ENCODE results near the gene KIF1A. TPM values are rescaled to one million over a fixed set of nuclear protein-coding genes. Genes with fewer than 3 reads are reported as not detected.
"Not testable (repeated sequence)": the region's sequence is repeated elsewhere in the genome, so short reads cannot be mapped to it uniquely, and the experiment has no call there.

KIF1A gene
- total and polyA plus RNA-seq, 7 experiments from 2014 or later, result 0.24 TPM; not detected in 6

GRCh38 chr2:240698852-240699561 lies 121.0 kb downstream of the KIF1A start:
- ATAC-seq (peak; percentile 33), DNase-seq (peak in 1 of 9 donors; percentile 1)
- H3K9me3 Mint-ChIP-seq; H3K9me3 ChIP-seq (ENCODE audit: control insufficient read depth in 2 of 3, low read length in 3 of 3); H3K36me3 ChIP-seq (ENCODE audit: control insufficient read depth in 2 of 3, insufficient read depth in 3 of 3, low read length in 3 of 3); H3K27ac ChIP-seq (ENCODE audit: low read depth, low read length); H3K4me1 ChIP-seq (ENCODE audit: control insufficient read depth in 2 of 2, insufficient read depth in 2 of 2, low read length in 2 of 2); H3K36me3 Mint-ChIP-seq; H3K27me3 ChIP-seq (ENCODE audit: control insufficient read depth in 2 of 2, insufficient read depth in 2 of 2, low read length in 2 of 2); H3K27ac Mint-ChIP-seq; H3K4me3 ChIP-seq (ENCODE audit: low read length); CTCF ChIA-PET; intact Hi-C loops (cut with micrococcal nuclease); H3K4me3 Mint-ChIP-seq; H3K4me1 Mint-ChIP-seq; POLR2A ChIA-PET: not testable (repeated sequence)
- peaks cover 0 to 13% (median 7%) of the 10 kb centered on the region in 5 donors for H3K27me3 Mint-ChIP-seq

DNA sequence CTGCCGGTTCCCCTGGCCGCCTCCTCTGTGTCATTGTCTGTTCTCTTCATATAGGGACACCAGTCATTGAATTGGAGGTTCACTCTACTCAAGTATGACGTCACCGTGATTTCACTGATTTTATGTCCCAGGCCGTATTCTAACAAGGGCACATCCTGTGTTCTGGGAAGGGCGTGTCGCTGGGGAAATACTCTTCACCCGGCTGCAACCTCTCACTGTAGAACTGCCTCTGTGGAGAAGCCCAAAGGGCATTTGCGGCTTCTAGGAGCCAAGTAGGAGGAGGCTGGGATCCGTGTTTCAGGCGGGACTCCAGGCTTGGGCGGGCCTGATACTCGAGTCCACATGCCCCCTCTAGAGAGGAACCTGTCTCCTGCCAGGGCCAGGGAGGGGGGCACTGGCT lies 123.5 kb downstream of the KIF1A start:
- H3K4me3 Mint-ChIP-seq, result not testable (repeated sequence)

DNA sequence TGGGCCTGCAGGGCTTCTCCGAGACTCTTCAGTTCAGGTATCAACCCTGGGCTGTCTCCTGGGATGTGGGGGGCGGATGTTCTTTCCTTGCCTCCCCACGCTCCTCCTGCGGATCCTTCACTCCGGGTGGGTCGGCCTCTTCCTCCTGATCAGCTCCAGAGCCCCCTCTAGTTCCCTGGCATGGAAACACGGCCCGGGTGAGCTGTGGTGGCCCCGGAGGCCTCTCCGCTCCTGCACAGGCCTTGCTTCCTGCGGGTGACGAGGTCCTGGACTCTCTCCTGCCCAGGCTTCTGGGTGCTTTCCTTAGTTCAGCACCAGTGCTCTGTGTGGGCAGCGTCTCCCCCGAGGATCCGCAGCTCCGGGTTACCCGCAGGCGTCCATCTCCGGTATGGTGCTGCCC lies 124.4 kb downstream of the KIF1A start:
- H3K9me3 Mint-ChIP-seq; POLR2A ChIA-PET; H3K36me3 ChIP-seq (ENCODE audit: control insufficient read depth in 2 of 3, insufficient read depth in 3 of 3, low read length in 3 of 3); DNase-seq; H3K9me3 ChIP-seq (ENCODE audit: control insufficient read depth in 2 of 3, low read length in 3 of 3); H3K27ac Mint-ChIP-seq; H3K4me1 ChIP-seq (ENCODE audit: control insufficient read depth in 2 of 2, insufficient read depth in 2 of 2, low read length in 2 of 2); H3K27me3 ChIP-seq (ENCODE audit: control insufficient read depth in 2 of 2, insufficient read depth in 2 of 2, low read length in 2 of 2); intact Hi-C loops (cut with micrococcal nuclease); CTCF ChIA-PET; H3K27me3 Mint-ChIP-seq; H3K4me3 Mint-ChIP-seq; ATAC-seq; H3K36me3 Mint-ChIP-seq; H3K27ac ChIP-seq (ENCODE audit: low read depth, low read length); H3K4me1 Mint-ChIP-seq; H3K4me3 ChIP-seq (ENCODE audit: low read length): not testable (repeated sequence)

More for the DNA sequence above, 123.5 kb downstream of the KIF1A start:
- H3K4me3 ChIP-seq (ENCODE audit: low read length); POLR2A ChIA-PET; H3K27me3 ChIP-seq (ENCODE audit: control insufficient read depth in 2 of 2, insufficient read depth in 2 of 2, low read length in 2 of 2); H3K36me3 ChIP-seq (ENCODE audit: control insufficient read depth in 2 of 3, insufficient read depth in 3 of 3, low read length in 3 of 3); ATAC-seq; H3K27ac ChIP-seq (ENCODE audit: low read depth, low read length); intact Hi-C loops (cut with micrococcal nuclease); H3K27ac Mint-ChIP-seq; CTCF ChIA-PET; H3K9me3 Mint-ChIP-seq; H3K36me3 Mint-ChIP-seq; DNase-seq; H3K4me1 ChIP-seq (ENCODE audit: control insufficient read depth in 2 of 2, insufficient read depth in 2 of 2, low read length in 2 of 2); H3K9me3 ChIP-seq (ENCODE audit: control insufficient read depth in 2 of 3, low read length in 3 of 3); H3K27me3 Mint-ChIP-seq; H3K4me1 Mint-ChIP-seq: not testable (repeated sequence)

DNA sequence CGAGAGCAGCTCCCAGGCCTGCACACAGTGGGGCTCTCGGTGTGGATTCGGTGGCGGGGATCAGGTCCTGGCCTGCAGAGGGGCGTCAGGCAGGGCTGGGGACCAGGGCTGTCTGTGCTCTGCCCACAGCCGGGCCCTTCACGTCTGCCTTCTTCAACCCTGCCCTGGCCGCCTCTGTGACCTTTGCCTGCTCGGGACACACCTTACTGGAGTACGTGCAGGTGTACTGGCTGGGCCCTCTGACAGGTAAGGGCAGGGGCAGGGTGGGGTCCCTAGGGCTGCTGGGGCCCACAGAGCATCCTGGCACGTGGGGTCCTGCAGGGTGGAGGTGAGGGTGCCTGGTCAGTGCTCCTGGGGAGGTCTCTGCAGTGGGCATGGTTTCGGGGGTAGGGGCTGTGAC lies 125.7 kb downstream of the KIF1A start:
- H3K4me1 Mint-ChIP-seq; H3K4me1 ChIP-seq (ENCODE audit: control insufficient read depth in 2 of 2, insufficient read depth in 2 of 2, low read length in 2 of 2); CTCF ChIA-PET; H3K36me3 Mint-ChIP-seq; H3K27ac Mint-ChIP-seq; H3K36me3 ChIP-seq (ENCODE audit: control insufficient read depth in 2 of 3, insufficient read depth in 3 of 3, low read length in 3 of 3); H3K27ac ChIP-seq (ENCODE audit: low read depth, low read length); H3K4me3 ChIP-seq (ENCODE audit: low read length); H3K27me3 Mint-ChIP-seq; H3K4me3 Mint-ChIP-seq; H3K27me3 ChIP-seq (ENCODE audit: control insufficient read depth in 2 of 2, insufficient read depth in 2 of 2, low read length in 2 of 2); intact Hi-C loops (cut with micrococcal nuclease); POLR2A ChIA-PET; H3K9me3 ChIP-seq (ENCODE audit: control insufficient read depth in 2 of 3, low read length in 3 of 3); ATAC-seq; H3K9me3 Mint-ChIP-seq; DNase-seq: not testable (repeated sequence)

DNA sequence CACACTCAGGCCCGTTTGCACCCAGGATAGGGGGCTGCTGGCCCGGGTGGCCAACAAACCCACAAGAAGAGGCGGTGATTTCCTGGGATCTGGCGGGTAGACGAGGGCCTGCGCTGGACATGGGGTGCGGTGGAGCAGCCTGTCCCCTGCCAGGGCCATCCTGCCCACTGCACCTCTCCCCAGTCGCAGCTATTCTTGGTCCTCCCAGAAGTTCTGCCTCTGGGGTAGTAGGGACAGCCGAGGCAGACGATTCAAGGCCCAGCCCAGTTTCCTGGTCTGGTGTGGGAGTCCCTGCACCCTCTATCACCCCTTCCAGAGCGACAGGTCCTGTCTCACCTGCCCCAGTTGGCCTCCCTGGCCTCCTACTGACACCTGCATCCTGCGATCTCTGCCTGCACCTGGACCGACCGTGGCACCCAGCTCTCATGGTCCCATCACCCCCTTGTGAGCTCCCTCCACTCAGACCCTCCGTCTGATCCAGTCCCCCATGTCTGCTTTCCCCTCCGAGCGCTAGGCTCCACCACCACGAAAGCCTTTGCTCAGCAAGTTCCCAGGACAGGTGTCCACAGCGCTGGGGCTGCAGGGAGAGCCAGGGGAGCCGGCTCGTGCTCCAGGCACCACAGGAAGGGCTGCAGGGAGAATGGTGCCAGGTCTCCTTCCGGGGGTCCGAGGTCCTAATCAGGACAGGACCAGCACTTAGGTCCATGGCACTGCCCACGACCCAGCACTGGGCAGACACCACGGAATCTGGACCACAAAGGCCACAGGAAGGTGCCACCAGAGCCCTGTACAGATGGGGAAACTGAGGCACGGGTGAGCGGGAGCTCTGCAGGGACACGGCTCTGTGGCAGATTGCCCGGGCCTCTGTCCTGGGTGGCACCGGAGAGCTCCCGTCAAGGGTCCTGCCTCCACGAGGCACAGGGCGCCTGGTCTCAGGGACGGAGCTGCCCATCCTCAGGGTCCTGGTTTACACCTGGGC lies 127.1 kb downstream of the KIF1A start:
- H3K36me3 ChIP-seq (ENCODE audit: control insufficient read depth in 2 of 3, insufficient read depth in 3 of 3, low read length in 3 of 3); H3K27ac Mint-ChIP-seq; H3K9me3 ChIP-seq (ENCODE audit: control insufficient read depth in 2 of 3, low read length in 3 of 3); CTCF ChIA-PET; POLR2A ChIA-PET; H3K4me1 ChIP-seq (ENCODE audit: control insufficient read depth in 2 of 2, insufficient read depth in 2 of 2, low read length in 2 of 2); H3K9me3 Mint-ChIP-seq; H3K27me3 ChIP-seq (ENCODE audit: control insufficient read depth in 2 of 2, insufficient read depth in 2 of 2, low read length in 2 of 2); H3K36me3 Mint-ChIP-seq; H3K4me1 Mint-ChIP-seq; H3K27me3 Mint-ChIP-seq; ATAC-seq; H3K4me3 ChIP-seq (ENCODE audit: low read length); H3K27ac ChIP-seq (ENCODE audit: low read depth, low read length); H3K4me3 Mint-ChIP-seq; intact Hi-C loops (cut with micrococcal nuclease): not testable (repeated sequence)
- DNase-seq, result peak in 2 of 9 donors; percentile 4 to 14

DNA sequence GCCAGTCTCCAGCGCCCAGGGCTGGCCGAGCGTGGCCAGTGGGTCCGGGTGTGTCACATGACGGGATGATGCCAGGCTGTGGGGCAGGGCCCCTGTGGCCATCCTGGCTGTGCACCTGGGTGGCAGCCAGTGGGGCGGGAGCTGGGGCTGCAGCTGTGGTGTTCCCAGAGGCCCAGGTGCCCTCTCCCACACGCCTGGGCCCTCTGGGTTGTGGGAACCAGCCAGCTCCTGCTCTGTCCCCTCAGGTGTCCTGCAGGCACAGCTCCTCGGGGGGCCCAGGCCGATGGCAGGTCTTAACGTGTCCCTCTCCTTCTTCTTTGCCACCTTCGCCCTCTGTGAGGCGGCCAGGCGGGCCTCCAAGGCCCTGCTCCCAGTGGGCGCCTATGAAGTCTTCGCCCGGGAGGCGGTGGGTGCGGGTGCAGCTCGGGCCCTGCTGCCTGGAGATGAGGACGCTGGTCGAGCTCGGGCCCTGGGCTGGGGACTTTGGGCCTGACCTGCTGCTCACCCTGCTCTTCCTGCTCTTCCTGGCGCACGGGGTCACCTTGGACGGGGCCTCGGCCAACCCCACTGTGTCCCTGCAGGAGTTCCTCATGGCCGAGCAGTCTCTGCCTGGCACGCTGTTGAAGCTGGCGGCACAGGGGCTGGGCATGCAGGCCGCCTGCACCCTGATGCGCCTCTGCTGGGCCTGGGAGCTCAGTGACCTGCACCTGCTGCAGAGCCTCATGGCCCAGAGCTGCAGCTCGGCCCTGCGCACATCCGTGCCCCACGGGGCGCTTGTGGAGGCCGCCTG lies 128.2 kb downstream of the KIF1A start, which contains the start of gene AQP12A:
Gene AQP12A (plus strand): TSS at position 236 of the 790 bp plus-strand sequence. CDS start 48 bp downstream, at position 284.
- H3K4me1 Mint-ChIP-seq; intact Hi-C loops (cut with micrococcal nuclease); H3K27me3 Mint-ChIP-seq; H3K4me3 ChIP-seq (ENCODE audit: low read length); H3K27ac ChIP-seq (ENCODE audit: low read depth, low read length); H3K9me3 ChIP-seq (ENCODE audit: control insufficient read depth in 2 of 3, low read length in 3 of 3); H3K27ac Mint-ChIP-seq; H3K36me3 ChIP-seq (ENCODE audit: control insufficient read depth in 2 of 3, insufficient read depth in 3 of 3, low read length in 3 of 3); H3K4me1 ChIP-seq (ENCODE audit: control insufficient read depth in 2 of 2, insufficient read depth in 2 of 2, low read length in 2 of 2); POLR2A ChIA-PET; H3K27me3 ChIP-seq (ENCODE audit: control insufficient read depth in 2 of 2, insufficient read depth in 2 of 2, low read length in 2 of 2); CTCF ChIA-PET; H3K36me3 Mint-ChIP-seq; H3K9me3 Mint-ChIP-seq; ATAC-seq: not testable (repeated sequence)
- H3K4me3 Mint-ChIP-seq, result peak within 1 kb of the TSS in 4 of 10 donors; percentile 34 to 64 (median 47)
- DNase-seq, result peak in 2 of 9 donors; percentile 5 to 19
